ENCODE measurements around the gene CDC42.

CDC42 gene

DNA sequence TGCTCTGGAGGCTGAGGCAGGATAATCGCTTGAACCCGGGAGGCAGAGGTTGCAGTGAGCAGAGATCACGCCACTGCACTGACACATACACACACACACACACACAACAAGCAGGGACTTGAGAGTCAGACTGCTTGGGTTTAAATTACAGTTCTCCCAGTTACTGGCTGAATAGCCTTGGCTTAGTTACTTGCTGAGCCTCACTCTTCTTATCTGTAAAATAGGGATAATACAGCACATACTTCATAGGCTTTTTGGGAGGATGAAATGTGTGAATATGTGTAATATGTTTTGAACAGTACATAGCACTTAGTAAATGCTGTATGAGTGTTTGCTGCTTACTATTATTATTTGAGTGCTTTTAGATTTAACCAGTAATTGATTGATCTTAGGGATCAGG lies 23.8 kb downstream of the CDC42 start:
- no peak for DNase-seq

- DNase-seq: peak; percentile 23
Observed at GRCh38 chr1:22077728-22078127, 25.2 kb downstream of the CDC42 start.

DNA sequence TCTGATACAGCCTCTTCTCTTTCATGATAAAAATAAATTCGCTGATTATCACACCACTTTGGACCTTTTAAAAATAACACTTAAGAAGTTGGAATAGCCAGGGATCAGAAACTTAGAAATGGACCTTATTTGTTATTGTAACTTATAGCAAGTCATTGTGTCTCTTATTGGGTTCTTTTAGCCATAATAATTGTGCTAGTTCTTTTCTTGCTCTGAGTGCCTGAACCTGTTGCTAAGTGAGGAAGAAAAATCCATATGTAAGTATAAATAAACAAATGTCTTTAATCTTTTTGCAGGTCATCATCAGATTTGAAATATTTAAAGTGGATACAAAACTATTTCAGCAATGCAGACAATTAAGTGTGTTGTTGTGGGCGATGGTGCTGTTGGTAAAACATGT lies 25.6 kb downstream of the CDC42 start:
- DNase-seq: no peak

DNA sequence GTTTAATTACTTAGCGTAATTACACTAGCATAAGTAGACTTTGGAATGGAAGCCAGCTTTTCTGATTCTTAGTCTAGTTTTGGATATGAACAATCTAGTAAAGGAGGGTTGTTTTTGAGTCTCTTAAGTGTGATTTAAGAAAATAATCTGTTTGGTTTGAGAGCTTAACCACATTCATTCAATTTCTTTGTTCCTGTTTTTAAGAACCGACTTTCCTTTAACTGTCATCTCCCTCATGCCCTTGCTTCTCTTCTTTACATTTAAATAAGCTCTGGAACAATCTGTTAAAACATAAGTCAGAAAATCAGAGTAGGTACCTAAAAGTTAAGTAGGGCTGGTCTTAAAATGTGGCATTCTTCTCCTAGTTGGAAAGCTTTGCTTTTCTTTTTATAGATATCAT lies 27.7 kb downstream of the CDC42 start:
- no peak for DNase-seq

- no peak for DNase-seq
Observed at GRCh38 chr1:22088331-22088730, 35.8 kb downstream of the CDC42 start.

- peak; percentile 47 for DNase-seq
Observed at GRCh38 chr1:22089134-22089571, 36.6 kb downstream of the CDC42 start.

DNA sequence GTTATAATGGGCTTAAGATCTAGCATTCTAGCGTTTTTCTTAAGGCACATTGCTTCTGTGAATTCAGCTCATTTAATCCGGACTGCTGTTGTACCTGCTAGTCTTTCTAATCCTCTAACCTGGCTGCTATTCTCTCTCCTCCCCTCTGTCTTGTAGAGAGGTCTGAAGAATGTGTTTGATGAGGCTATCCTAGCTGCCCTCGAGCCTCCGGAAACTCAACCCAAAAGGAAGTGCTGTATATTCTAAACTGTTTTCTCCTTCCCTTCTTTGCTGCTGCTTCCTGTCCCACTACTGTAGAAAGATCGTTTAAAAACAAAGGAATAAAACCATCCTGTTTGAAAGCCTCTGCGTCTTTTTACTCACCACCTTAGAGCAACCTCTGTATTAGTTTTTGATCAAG lies 37.3 kb downstream of the CDC42 start:
- DNase-seq: peak; percentile 42

DNA sequence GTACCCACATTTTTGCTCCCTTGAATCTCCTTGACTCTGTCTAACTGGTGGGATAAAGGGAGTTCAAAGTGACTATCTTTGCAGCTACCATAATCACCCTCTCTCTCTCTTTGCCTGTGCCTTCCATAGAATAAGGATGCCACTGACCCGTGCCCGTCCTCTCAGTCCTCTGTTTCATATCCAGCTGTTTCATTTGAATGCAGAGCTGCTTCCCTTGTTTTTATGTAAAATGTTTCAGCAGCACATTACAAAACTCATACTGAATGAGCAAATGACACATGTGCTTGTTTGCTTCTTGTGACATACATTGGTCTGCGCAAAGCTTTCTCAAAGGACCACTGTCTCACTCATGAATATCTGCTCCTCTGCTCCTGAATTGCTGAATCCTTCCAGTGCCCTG lies 38.4 kb downstream of the CDC42 start:
- no peak for DNase-seq

DNA sequence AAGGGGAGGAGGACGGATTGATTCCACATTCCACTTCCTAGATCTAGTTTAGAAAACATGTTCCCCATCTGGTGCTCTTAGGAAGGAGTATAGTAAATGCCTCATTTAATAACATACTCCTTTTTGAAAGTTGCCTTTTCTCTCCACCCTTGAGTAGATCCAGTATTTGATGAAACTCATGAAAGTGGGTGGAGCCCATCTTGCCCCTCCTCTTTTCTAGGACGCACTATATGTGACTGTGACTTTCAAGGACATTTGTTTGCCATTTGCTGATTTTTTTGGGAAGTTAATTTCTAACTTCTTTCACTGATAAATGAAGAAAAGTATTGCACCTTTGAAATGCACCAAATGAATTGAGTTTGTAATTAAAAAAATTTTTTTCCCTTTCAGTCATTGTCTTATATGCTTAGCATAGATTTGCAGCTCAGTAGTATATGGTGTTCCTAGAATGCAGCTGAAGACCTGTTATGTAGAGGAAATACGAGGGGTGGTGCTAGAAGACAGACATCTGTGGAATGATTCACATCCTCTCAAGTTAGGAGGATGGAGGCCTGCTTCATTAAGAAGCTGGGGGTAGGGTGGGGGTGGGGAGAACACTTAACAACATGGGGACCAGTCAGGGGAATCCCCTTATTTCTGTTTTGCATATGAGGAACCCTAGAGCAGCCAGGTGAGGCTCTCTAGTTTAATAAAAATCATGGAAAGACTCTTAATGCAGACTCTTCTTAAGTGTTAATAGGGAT lies 39.7 kb downstream of the CDC42 start:
- DNase-seq: peak; percentile 83

DNA sequence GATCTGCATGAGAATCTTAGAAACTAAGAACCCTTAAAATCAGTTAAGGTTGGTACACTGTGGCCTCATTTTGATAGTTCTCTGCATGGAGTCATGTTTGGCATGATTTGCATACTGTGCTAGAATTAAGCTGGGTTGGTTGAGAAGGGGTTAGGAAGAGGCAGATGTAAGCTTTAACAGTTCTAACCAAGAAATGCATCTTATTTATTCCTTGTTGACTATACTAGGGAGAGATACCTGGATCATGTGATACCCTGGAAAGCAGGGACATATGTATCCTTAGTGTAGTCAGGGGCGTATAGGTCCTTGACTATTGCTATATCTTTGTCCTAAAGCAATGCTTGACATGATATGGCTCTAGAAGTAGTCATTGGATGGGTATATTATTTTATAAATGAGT lies 41.0 kb downstream of the CDC42 start:
- no peak for DNase-seq

GRCh38 chr1:22096036-22096435 lies 43.5 kb downstream of the CDC42 start:
- DNase-seq: no peak

DNA sequence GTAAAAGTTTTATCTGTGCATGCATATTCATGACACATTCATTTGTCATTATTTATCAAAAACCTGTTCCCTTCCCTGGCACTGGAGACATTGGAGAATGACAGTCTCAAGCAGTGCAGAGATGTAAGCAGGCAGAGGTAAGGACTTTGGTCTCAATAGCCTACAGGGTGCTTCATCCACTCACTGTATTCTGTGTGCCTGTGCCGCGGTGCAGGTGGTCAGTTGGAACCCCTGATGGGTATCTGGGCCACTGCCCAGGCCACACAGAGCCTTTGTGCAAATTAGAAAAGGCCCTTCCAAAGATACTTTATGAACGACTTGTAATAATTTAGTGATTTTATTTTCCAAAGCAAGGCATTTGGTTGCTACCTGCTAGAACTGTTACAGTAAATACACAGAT lies 44.0 kb downstream of the CDC42 start:
- no peak for DNase-seq

GRCh38 chr1:22098752-22099151 lies 46.2 kb downstream of the CDC42 start:
- DNase-seq: no peak

GRCh38 chr1:22100168-22100567 lies 47.7 kb downstream of the CDC42 start:
- no peak for DNase-seq

DNA sequence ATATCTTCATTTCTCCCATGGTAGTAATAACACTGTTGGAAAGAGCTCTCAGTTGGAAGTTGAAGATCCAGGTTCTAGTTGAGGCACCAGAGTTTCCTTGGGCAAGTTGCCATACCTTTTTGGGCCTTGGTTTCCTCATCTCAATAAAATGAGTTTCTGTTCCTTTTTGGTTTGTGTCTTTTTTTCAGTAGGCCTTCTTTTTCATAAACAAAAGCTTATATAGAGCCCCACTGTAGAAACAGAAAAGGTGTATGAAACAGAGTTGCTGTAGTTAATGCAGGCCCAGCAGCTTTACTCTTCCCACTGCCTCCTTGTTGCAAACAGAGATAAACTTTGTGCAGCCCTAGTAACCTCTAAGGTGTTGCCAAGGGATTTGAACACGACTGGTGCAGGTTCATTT lies 48.7 kb downstream of the CDC42 start:
- DNase-seq: no peak

- no peak for DNase-seq
Observed at GRCh38 chr1:22101995-22102394, 49.5 kb downstream of the CDC42 start.

GRCh38 chr1:22102746-22103145 lies 50.2 kb downstream of the CDC42 start:
- DNase-seq: no peak

GRCh38 chr1:22104094-22104493 lies 51.6 kb downstream of the CDC42 start:
- DNase-seq: no peak

GRCh38 chr1:22104865-22105437 lies 52.4 kb downstream of the CDC42 start:
- DNase-seq: peak; percentile 69

GRCh38 chr1:22105611-22106207 lies 53.2 kb downstream of the CDC42 start:
- DNase-seq: peak; percentile 59

DNA sequence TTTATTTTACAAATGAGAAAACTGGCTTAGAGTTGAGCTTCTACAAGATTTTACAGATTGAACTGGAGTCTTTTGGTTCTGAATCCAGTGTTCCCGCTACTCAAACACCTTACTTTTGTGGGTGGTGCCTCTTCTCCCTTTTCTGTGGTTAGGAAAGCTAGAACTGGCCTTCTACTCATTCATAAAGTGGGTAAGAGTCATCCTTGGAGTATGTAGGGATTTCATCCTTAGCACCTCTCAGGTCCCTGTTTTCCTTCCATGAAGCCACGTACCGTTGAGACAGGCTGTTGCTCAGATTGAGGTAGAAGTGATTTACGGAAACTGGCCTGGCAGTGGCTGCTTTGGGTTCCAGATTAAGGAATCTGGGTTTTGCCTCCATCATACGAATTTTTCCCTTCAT lies 54.6 kb downstream of the CDC42 start:
- DNase-seq: no peak

- no peak for DNase-seq
Observed at GRCh38 chr1:22108339-22109105, 56.0 kb downstream of the CDC42 start.

GRCh38 chr1:22110016-22110415 lies 57.5 kb downstream of the CDC42 start:
- DNase-seq: no peak

DNA sequence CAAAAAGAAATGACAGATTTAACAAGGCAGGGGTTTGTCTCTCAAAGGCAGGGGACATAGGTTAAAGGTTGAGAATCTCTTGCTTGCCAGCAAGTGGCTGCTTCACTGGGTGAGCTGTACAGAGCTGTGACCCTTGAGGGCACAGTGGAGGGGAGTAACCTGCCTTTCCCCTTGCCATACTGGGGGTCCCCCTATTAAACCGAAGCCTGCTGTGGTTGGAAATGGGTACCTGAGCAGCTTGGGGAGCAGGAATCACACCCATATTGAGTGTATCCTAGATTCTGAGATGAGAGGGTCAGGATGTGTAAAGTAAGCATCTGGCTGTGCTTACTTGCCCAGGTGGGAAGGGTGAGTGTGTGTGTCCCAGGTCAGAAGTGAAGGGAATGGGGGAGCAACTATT lies 58.6 kb downstream of the CDC42 start:
- DNase-seq: no peak
